Measurements from ENCODE around the gene TRMT5. TPM values are rescaled to one million over a fixed set of nuclear protein-coding genes. Genes with fewer than 3 reads are reported as not detected.

TRMT5 gene
- total RNA-seq, 1 experiment from 2014 or later: 17.6 TPM

GRCh38 chr14:60946773-60947172 is 34.1 kb downstream of the TRMT5 start (continued):
- TF ChIP-seq ZNF219 (CRISPR knock-in tag; IDR thresholded peaks at IDR 0.05; ENCODE audit: borderline replicate concordance) (no peak), ZNF121 (CRISPR knock-in tag; IDR thresholded peaks at IDR 0.05) (no peak), ZNF671 (CRISPR knock-in tag; IDR thresholded peaks at IDR 0.05) (no peak)

- Mint-ChIP-seq H3K27ac (peak overlapping the region; percentile 30), H3K36me3 (no peaks in the 10 kb centered on the region), H3K4me1 (peaks cover 8% of the 10 kb centered on the region), H3K4me3 (no peak overlapping the region), H3K9me3 (no peaks in the 10 kb centered on the region), H3K27me3 (ENCODE audit: low read depth) (no peaks in the 10 kb centered on the region)
- ATAC-seq (no peak), DNase-seq (ENCODE audit: low spot score) (no peak)
- CTCF ChIA-PET: no interaction called here
- POLR2A ChIA-PET: no interaction called here
- TF ChIP-seq ZMAT4 (CRISPR knock-in tag; IDR thresholded peaks at IDR 0.05): no peak
- no peak for TF ChIP-seq CREM (CRISPR knock-in tag; IDR thresholded peaks at IDR 0.05)
- no peak for TF ChIP-seq ZNF532 (CRISPR knock-in tag; IDR thresholded peaks at IDR 0.05; ENCODE audit: borderline replicate concordance)
- TF ChIP-seq E2F4 (CRISPR knock-in tag; IDR thresholded peaks at IDR 0.05; ENCODE audit: borderline replicate concordance, low read depth): no peak
- TF ChIP-seq FOXK1 (CRISPR knock-in tag; IDR thresholded peaks at IDR 0.05): no peak
- no peak for TF ChIP-seq SMAD3 (CRISPR knock-in tag; IDR thresholded peaks at IDR 0.05; ENCODE audit: borderline replicate concordance)
- TF ChIP-seq ZNF232 (CRISPR knock-in tag; IDR thresholded peaks at IDR 0.05): no peak
Observed at GRCh38 chr14:60945984-60946383, 34.9 kb downstream of the TRMT5 start.

GRCh38 chr14:60944204-60944603 is 36.7 kb downstream of the TRMT5 start:
- POLR2A ChIA-PET: no interaction called here
- no peak for DNase-seq (ENCODE audit: low spot score)
- Mint-ChIP-seq H3K9me3 (no peaks in the 10 kb centered on the region), H3K4me1 (peaks cover 12% of the 10 kb centered on the region), H3K27me3 (ENCODE audit: low read depth) (no peaks in the 10 kb centered on the region), H3K27ac (no peak overlapping the region), H3K36me3 (no peaks in the 10 kb centered on the region), H3K4me3 (no peak overlapping the region)
- TF ChIP-seq ZNF512 (CRISPR knock-in tag; IDR thresholded peaks at IDR 0.05; ENCODE audit: borderline replicate concordance) (no peak), NR3C1 (CRISPR knock-in tag; conservative IDR thresholded peaks at IDR 0.05; ENCODE audit: low read depth) (no peak), ZNF219 (CRISPR knock-in tag; IDR thresholded peaks at IDR 0.05; ENCODE audit: borderline replicate concordance) (no peak), EMX1 (CRISPR knock-in tag; IDR thresholded peaks at IDR 0.05) (no peak), NR2C2 (CRISPR knock-in tag; IDR thresholded peaks at IDR 0.05) (no peak), JAZF1 (CRISPR knock-in tag; IDR thresholded peaks at IDR 0.05) (no peak)
- CTCF ChIA-PET: no interaction called here
- no peak for ATAC-seq

All from WTC11 (cell line).